Loucy (cell line): ENCODE data around the gene GPHN.

Source experiments
- CTCF ChIP-seq: fragments of 200-600 bp; sonication (generic); conservative IDR thresholded peaks from 2 replicates; pipeline ENCODE4 v1.5.1; 2014; ENCODE audit warnings: mild to moderate bottlenecking, antibody characterized with exemption, low read length
- EZH2phosphoT487 ChIP-seq: fragments of 200-600 bp; IDR thresholded peaks from 2 replicates; pipeline ENCODE4 v1.6.1; 2018; ENCODE audit warnings: antibody characterized with exemption, mild to moderate bottlenecking, moderate library complexity, borderline replicate concordance

- TF ChIP-seq CTCF (no peak), EZH2phosphoT487 (no peak)
These were observed 296.2 kb downstream of the GPHN start for GRCh38 chr14:66804141-66804540.
